Measurements from ENCODE around the gene WSCD1. TPM values are rescaled to one million over a fixed set of nuclear protein-coding genes. Genes with fewer than 3 reads are reported as not detected.
A peak's percentile ranks its signal among the peaks of the same experiment; 100 is the strongest.

The WSCD1 gene
- total RNA-seq, 1 donor from 2014 or later = 4.2 TPM

DNA sequence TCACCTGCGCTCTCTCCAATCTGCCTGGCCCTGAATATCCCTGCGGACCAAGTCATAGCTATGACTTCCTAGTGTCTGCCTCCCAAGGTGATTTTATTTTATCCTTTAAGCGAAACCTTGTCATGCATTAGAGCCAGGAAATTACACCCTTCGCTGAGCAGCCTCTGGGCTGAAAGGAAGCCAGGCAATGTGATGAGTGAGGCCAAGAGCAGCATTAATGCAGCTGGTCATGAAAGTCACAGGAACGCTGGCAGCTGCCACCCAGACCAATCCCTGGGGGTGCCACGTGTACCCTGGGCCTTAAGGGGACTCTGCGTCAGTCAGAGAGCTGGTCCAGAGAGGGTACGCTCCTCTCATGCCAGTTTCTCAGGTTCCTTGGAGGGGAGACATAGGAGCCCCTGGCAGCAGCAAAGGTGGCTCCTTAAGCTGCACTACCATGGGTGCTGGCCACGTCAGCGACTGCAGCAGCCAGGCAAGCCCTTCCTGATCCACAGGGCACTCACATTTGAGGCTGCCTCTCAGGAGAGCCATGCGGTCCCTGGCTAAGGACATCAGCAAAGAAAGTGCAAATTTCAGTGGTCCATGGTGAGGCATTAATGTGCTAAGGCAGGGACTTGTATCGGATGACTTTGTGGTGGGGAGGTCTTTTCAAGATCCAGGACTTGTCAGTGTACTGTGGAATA is 42.7 kb upstream of the WSCD1 start:
- peaks cover 18% of the 10 kb centered on the region for H3K27me3 Mint-ChIP-seq (ENCODE audit: low read depth)
- H3K4me3 Mint-ChIP-seq (ENCODE audit: unreplicated experiment) = no peak overlapping the region
- H3K4me1 Mint-ChIP-seq (ENCODE audit: low read depth) = peaks cover 30% of the 10 kb centered on the region

DNA sequence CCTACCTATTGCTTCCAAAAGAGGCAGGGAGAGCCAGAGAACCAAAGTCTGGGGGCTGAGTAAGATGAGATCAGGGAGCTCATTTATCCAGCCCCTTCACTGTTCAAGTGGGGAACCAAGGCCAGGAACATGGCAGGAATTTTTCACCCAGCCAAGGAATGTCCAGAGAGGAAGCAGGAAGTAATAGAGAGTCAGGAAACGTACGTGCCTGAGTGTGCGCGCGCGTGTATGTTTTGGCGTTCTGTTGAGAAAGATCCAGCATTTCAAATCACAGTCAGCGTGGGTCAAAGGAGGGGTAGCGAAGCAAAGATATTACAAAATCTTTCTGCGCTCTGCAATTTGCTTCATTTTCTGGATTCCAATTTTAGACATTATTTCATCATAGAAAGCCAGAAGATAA is 41.9 kb upstream of the WSCD1 start:
- DNase-seq (ENCODE audit: low spot score) = no peak
- H3K9me3 Mint-ChIP-seq (ENCODE audit: low read depth) = peaks cover 6% of the 10 kb centered on the region
- peaks cover 23% of the 10 kb centered on the region for H3K27me3 Mint-ChIP-seq (ENCODE audit: low read depth)
- no peaks in the 10 kb centered on the region for H3K36me3 Mint-ChIP-seq (ENCODE audit: low read depth)
- H3K4me3 Mint-ChIP-seq (ENCODE audit: unreplicated experiment) = no peak overlapping the region
- TF ChIP-seq, protein P1, sequence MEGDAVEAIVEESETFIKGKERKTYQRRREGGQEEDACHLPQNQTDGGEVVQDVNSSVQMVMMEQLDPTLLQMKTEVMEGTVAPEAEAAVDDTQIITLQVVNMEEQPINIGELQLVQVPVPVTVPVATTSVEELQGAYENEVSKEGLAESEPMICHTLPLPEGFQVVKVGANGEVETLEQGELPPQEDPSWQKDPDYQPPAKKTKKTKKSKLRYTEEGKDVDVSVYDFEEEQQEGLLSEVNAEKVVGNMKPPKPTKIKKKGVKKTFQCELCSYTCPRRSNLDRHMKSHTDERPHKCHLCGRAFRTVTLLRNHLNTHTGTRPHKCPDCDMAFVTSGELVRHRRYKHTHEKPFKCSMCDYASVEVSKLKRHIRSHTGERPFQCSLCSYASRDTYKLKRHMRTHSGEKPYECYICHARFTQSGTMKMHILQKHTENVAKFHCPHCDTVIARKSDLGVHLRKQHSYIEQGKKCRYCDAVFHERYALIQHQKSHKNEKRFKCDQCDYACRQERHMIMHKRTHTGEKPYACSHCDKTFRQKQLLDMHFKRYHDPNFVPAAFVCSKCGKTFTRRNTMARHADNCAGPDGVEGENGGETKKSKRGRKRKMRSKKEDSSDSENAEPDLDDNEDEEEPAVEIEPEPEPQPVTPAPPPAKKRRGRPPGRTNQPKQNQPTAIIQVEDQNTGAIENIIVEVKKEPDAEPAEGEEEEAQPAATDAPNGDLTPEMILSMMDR (IDR thresholded peaks at IDR 0.05) = no peak
- H3K4me1 Mint-ChIP-seq (ENCODE audit: low read depth) = peaks cover 24% of the 10 kb centered on the region
- H3K27ac Mint-ChIP-seq (ENCODE audit: unreplicated experiment) = no peak overlapping the region

More for the DNA sequence above, 42.7 kb upstream of the WSCD1 start:
- Mint-ChIP-seq H3K27ac (ENCODE audit: unreplicated experiment) (no peak overlapping the region), H3K9me3 (ENCODE audit: low read depth) (peaks cover 6% of the 10 kb centered on the region), H3K36me3 (ENCODE audit: low read depth) (no peaks in the 10 kb centered on the region)
- no peak for DNase-seq (ENCODE audit: low spot score)
- TF ChIP-seq, protein P1 (IDR thresholded peaks at IDR 0.05) = no peak

DNA sequence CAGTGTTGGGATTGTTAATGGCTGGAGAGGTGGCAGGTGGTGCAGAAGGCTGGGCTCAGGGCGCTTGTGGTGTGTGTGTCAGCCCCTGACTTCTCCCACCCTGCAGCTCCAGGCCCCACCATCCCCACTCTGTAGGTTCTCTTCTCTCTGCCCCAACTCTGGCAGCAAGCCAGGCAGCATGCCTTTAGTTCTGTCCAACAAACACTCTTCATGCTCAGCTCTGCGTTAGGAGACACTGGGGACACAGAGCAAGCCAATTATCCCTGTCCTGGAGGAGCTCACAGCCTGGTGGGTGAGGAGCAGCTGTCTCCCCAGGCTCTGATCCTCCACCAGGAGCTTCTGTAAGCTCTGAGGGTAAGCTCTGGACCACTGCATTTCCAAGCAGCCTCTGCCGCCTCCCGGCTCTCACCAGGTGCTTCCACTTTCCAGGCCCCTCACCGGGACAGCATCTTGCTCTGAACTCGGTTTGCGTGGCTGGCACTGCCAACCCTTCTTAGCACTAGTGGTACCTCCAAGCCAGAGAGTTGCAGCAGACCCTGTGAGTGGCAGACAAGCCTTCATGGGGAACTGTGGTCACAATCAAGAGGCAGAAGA is 34.3 kb upstream of the WSCD1 start:
- TF ChIP-seq, protein P1 (IDR thresholded peaks at IDR 0.05) = no peak
- Mint-ChIP-seq H3K36me3 (ENCODE audit: low read depth) (peaks cover 2% of the 10 kb centered on the region), H3K27ac (ENCODE audit: unreplicated experiment) (no peak overlapping the region), H3K27me3 (ENCODE audit: low read depth) (peaks cover 36% of the 10 kb centered on the region), H3K4me1 (ENCODE audit: low read depth) (peaks cover 5% of the 10 kb centered on the region), H3K9me3 (ENCODE audit: low read depth) (no peaks in the 10 kb centered on the region), H3K4me3 (ENCODE audit: unreplicated experiment) (no peak overlapping the region)
- DNase-seq (ENCODE audit: low spot score) = no peak

DNA sequence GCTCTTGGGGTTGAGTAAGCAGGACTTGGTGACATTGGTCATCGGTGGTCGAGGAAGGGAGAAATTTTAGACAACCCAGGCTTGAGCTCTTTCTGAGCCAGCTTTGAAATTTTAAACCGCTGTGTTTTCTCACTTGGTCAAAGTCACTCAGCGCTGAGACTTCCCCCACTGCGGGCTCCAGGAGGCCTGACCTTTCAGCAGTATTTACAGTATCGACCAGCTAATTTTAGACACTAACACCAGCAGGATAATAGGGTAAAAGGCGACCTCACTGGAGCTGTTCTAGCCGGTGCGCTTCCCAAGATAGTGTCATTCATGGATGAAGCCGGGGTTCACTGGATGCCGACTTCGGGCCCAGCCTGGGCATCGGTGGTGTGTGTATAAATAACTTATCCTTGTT is 29.7 kb upstream of the WSCD1 start:
- peaks cover 26% of the 10 kb centered on the region for H3K27me3 Mint-ChIP-seq (ENCODE audit: low read depth)

DNA sequence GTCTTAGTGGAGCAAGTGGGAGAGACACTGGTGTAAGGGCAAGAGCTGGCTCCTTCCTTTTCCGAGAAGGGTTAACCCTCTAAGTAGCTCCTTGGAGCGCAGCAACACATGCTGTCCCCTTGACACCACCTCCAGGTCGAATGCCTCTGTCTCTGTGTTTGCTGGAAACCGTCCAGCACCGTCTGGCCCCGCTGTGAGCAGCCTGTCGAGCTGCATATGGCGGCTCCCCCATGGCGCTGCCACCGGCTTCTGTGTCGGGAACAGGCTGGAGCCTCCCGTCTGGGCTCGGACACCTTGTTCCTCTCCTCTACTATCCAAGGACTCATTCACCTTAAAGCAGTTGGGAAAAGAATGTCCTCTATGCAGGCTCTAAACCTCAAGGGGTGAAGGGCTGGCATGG is 28.9 kb upstream of the WSCD1 start:
- TF ChIP-seq, protein P1 (IDR thresholded peaks at IDR 0.05) = no peak
- Mint-ChIP-seq H3K27me3 (ENCODE audit: low read depth) (peaks cover 24% of the 10 kb centered on the region), H3K36me3 (ENCODE audit: low read depth) (peaks cover 2% of the 10 kb centered on the region), H3K4me3 (ENCODE audit: unreplicated experiment) (no peak overlapping the region), H3K9me3 (ENCODE audit: low read depth) (no peaks in the 10 kb centered on the region), H3K4me1 (ENCODE audit: low read depth) (peaks cover 9% of the 10 kb centered on the region), H3K27ac (ENCODE audit: unreplicated experiment) (no peak overlapping the region)
- no peak for DNase-seq (ENCODE audit: low spot score)

More for the DNA sequence above, 29.7 kb upstream of the WSCD1 start:
- Mint-ChIP-seq H3K9me3 (ENCODE audit: low read depth) (no peaks in the 10 kb centered on the region), H3K4me1 (ENCODE audit: low read depth) (peaks cover 9% of the 10 kb centered on the region), H3K27ac (ENCODE audit: unreplicated experiment) (peak overlapping the region; percentile 17), H3K4me3 (ENCODE audit: unreplicated experiment) (no peak overlapping the region), H3K36me3 (ENCODE audit: low read depth) (peaks cover 2% of the 10 kb centered on the region)
- no peak for DNase-seq (ENCODE audit: low spot score)
- TF ChIP-seq, protein P1 (IDR thresholded peaks at IDR 0.05) = no peak

Measured in chondrocyte (in vitro differentiated cells).